Keratinocyte (primary cell): Measurements from ENCODE around the gene COL21A1. TPM values are rescaled to one million over a fixed set of nuclear protein-coding genes. Genes with fewer than 3 reads are reported as not detected.

ENCODE experiments used
- DNase-seq: peaks from one replicate; pipeline ENCODE4 v3.0.0-alpha.2; 2011; ENCODE audit warnings: low read depth, missing footprints, low spot score
- FAIRE-seq: peaks from 2 replicates; lab custom pipeline; 2011; peaks lifted over from hg19 to GRCh38; lab: Jason Lieb, UNC
- H2AFZ ChIP-seq: 2 replicates; pipeline ENCODE4 v1.6.0; 2012; ENCODE audit warnings: low read length, control low read depth, inconsistent platforms; ENCODE audit not compliant: control insufficient read depth
- H3K27ac ChIP-seq: 2 replicates; pipeline ENCODE4 v1.5.1; 2011; ENCODE audit warnings: low read length; ENCODE audit not compliant: control insufficient read depth, insufficient read depth
- H3K27me3 ChIP-seq: 3 replicates; pipeline ENCODE4 v1.6.0; 2011; ENCODE audit warnings: low read length; ENCODE audit not compliant: control insufficient read depth, insufficient read depth; ENCODE audit errors: extremely low read depth
- H3K36me3 ChIP-seq, 2 experiments: 2 replicates in 1 of 2; 3 replicates in 1 of 2; pipeline ENCODE4 v1.5.1; 2011; ENCODE audit warnings: low read length in 2 of 2, mild to moderate bottlenecking in 1 of 2; ENCODE audit not compliant: control insufficient read depth in 2 of 2, insufficient read depth in 2 of 2; ENCODE audit errors: extremely low read depth in 1 of 2
- H3K4me1 ChIP-seq: 3 replicates; pipeline ENCODE4 v1.5.1; 2011; ENCODE audit warnings: low read length; ENCODE audit not compliant: control insufficient read depth, insufficient read depth; ENCODE audit errors: extremely low read depth
- H3K4me2 ChIP-seq: 3 replicates; pipeline ENCODE4 v1.6.0; 2011; ENCODE audit warnings: low read depth, low read length; ENCODE audit not compliant: control insufficient read depth, insufficient read depth; ENCODE audit errors: extremely low read depth
- H3K4me3 ChIP-seq, 3 experiments: fragments of 200-600 bp in 1 of 3; sonication (generic) in 1 of 3; 2 replicates in 2 of 3; 3 replicates in 1 of 3; pipeline ENCODE4 v1.5.1; 2011 to 2016; ENCODE audit warnings: low read length in 3 of 3, mild to moderate bottlenecking in 3 of 3, control low read depth in 2 of 3, inconsistent platforms in 1 of 3, low read depth in 1 of 3, mixed read lengths in 1 of 3, mixed run types in 1 of 3, moderate library complexity in 1 of 3; ENCODE audit not compliant: control insufficient read depth in 2 of 3, insufficient read depth in 2 of 3; ENCODE audit errors: extremely low read depth in 1 of 3
- H3K79me2 ChIP-seq: 2 replicates; pipeline ENCODE4 v1.6.0; 2012; ENCODE audit warnings: low read length; ENCODE audit not compliant: control insufficient read depth, insufficient read depth
- H3K9ac ChIP-seq: 3 replicates; pipeline ENCODE4 v1.6.0; 2011; ENCODE audit warnings: low read length; ENCODE audit not compliant: control insufficient read depth, insufficient read depth; ENCODE audit errors: extremely low read depth
- H3K9me1 ChIP-seq: 3 replicates; pipeline ENCODE4 v1.6.0; 2011; ENCODE audit warnings: low read length; ENCODE audit not compliant: control insufficient read depth, insufficient read depth; ENCODE audit errors: extremely low read depth
- H3K9me3 ChIP-seq: 2 replicates; pipeline ENCODE4 v1.5.1; 2012; ENCODE audit warnings: low read depth, low read length; ENCODE audit not compliant: control insufficient read depth
- H4K20me1 ChIP-seq: 3 replicates; pipeline ENCODE4 v1.6.0; 2011; ENCODE audit warnings: low read length; ENCODE audit not compliant: control insufficient read depth, insufficient read depth; ENCODE audit errors: extremely low read depth
- EZH2 ChIP-seq: IDR thresholded peaks from one replicate; pipeline ENCODE4 v1.6.1; 2012; ENCODE audit warnings: inconsistent platforms, mild to moderate bottlenecking, low read length, moderate library complexity
- dilution Hi-C: fragments of 300-500 bp; cut with MboI; formaldehyde crosslinking; loops from one replicate; pipeline ENCODE4 v1.7.0; 2020; ENCODE audit warnings: low sequenced_read_pairs; ENCODE audit not compliant: extremely low pct_ligation_motif_present
- polyA plus RNA-seq, 5 experiments: library from polyadenylated mRNA; depleted of rRNA in 3 of 5; stranded (reverse) in 3 of 5; stranded (forward) in 1 of 5; unstranded in 1 of 5; fragments of >200 nt; gene quantifications; 1 replicate in 1 of 5; 2 replicates in 3 of 5; 3 replicates in 1 of 5; pipeline versions ENCODE4 v1.2.1 to v1.2.3, GENCODE V29; 2011 to 2012; ENCODE audit warnings: missing spikeins in 2 of 5, low read depth in 1 of 5, low replicate concordance in 1 of 5
- TF ChIP-seq, protein P1 (sequence below), 3 experiments: IDR thresholded peaks in 1 of 3; conservative IDR thresholded peaks in 1 of 3; optimal IDR thresholded peaks in 1 of 3; 2 replicates in 2 of 3; 3 replicates in 1 of 3; pipeline versions ENCODE3 to v1.5.1; 2011; ENCODE audit warnings: low read length in 3 of 3, mild to moderate bottlenecking in 3 of 3, moderate library complexity in 2 of 3, control low read depth in 1 of 3, inconsistent platforms in 1 of 3; ENCODE audit not compliant: insufficient read depth in 2 of 3; ENCODE audit errors: extremely low read depth in 1 of 3

The COL21A1 gene
- polyA plus RNA-seq, 1 donor (not counting 4 experiments of a cell fraction or from before 2014, with no cell fraction given): 0.16 TPM

DNA sequence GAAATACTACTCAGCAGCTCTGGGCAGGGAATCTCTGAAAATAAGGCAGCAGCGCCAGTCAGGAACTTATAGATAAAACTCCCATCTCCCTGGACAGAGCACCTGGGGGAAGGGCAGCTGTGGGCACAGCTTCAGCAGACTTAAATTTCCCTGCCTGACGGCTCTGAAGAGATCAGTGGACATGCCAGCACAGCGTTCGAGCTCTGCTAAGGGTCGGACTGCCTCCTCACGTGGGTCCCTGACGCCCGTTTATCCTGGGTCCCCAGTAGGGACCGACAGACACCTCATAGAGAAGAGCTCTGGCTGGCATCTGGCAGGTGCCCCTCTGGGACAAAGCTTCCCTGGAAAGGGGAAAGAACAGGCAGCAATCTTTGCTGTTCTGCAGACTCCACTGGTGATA is 59.0 kb downstream of the COL21A1 start:
- no peak for FAIRE-seq
- no peak for TF ChIP-seq EZH2
- TF ChIP-seq, protein P1, sequence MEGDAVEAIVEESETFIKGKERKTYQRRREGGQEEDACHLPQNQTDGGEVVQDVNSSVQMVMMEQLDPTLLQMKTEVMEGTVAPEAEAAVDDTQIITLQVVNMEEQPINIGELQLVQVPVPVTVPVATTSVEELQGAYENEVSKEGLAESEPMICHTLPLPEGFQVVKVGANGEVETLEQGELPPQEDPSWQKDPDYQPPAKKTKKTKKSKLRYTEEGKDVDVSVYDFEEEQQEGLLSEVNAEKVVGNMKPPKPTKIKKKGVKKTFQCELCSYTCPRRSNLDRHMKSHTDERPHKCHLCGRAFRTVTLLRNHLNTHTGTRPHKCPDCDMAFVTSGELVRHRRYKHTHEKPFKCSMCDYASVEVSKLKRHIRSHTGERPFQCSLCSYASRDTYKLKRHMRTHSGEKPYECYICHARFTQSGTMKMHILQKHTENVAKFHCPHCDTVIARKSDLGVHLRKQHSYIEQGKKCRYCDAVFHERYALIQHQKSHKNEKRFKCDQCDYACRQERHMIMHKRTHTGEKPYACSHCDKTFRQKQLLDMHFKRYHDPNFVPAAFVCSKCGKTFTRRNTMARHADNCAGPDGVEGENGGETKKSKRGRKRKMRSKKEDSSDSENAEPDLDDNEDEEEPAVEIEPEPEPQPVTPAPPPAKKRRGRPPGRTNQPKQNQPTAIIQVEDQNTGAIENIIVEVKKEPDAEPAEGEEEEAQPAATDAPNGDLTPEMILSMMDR (optimal IDR thresholded peaks at IDR 0.05 in 1 of 3, IDR thresholded peaks at IDR 0.05 in 1 of 3, conservative IDR thresholded peaks at IDR 0.05 in 1 of 3; ENCODE audit: extremely low read depth in 1 of 3, insufficient read depth in 2 of 3, low read length in 3 of 3): no peak

DNA sequence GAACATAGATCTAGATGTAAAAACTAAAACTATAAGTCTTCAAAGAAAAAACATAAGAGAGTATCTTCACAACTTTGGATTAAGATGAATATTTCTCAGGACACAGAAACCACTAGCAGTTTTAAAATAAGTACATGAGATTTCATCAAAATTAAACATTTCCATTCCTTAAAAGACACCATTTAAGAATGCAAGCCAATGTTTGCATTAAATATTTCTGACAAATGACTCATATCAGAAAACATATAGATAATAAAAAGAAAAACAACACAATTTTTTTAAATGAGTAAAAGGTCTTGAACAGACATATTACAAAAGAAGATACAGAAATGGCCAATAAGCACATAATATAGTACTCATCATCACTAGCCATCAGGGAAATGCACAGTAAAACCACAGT is 59.7 kb downstream of the COL21A1 start:
- H3K4me1 ChIP-seq: no peaks in the 10 kb centered on the region
- no peaks in the 10 kb centered on the region for H4K20me1 ChIP-seq
- H3K4me3 ChIP-seq: no peak overlapping the region
- no peaks in the 10 kb centered on the region for H3K27me3 ChIP-seq
- no peak for DNase-seq
- H3K9ac ChIP-seq: no peak overlapping the region
- no peak overlapping the region for H3K27ac ChIP-seq
- H3K36me3 ChIP-seq: no peaks in the 10 kb centered on the region
- H3K79me2 ChIP-seq: no peaks in the 10 kb centered on the region
- no peak overlapping the region for H3K4me2 ChIP-seq
- no peak for FAIRE-seq
- H3K9me3 ChIP-seq: no peaks in the 10 kb centered on the region
- dilution Hi-C loops: no loop called here
- no peak for TF ChIP-seq EZH2
- TF ChIP-seq, protein P1 (optimal IDR thresholded peaks at IDR 0.05 in 1 of 3, IDR thresholded peaks at IDR 0.05 in 1 of 3, conservative IDR thresholded peaks at IDR 0.05 in 1 of 3; ENCODE audit: extremely low read depth in 1 of 3, insufficient read depth in 2 of 3, low read length in 3 of 3): no peak
- H3K9me1 ChIP-seq: no peaks in the 10 kb centered on the region
- H2AFZ ChIP-seq: no peak overlapping the region

More for the DNA sequence above, 59.0 kb downstream of the COL21A1 start:
- Histone ChIP-seq H3K9me1 (no peaks in the 10 kb centered on the region), H3K27me3 (no peaks in the 10 kb centered on the region), H3K4me3 (no peak overlapping the region), H4K20me1 (no peaks in the 10 kb centered on the region), H3K79me2 (no peaks in the 10 kb centered on the region), H3K36me3 (no peaks in the 10 kb centered on the region), H3K27ac (no peak overlapping the region), H2AFZ (no peak overlapping the region), H3K4me1 (no peaks in the 10 kb centered on the region), H3K9me3 (no peaks in the 10 kb centered on the region), H3K9ac (no peak overlapping the region), H3K4me2 (no peak overlapping the region)
- DNase-seq: no peak
- dilution Hi-C loops: no loop called here
